ENCODE data around the gene FADS3. TPM values are rescaled to one million over a fixed set of nuclear protein-coding genes. Genes with fewer than 3 reads are reported as not detected.

Gene FADS3
- total and polyA plus RNA-seq, 2 donors (not counting 3 experiments of a cell fraction or from before 2014, with no cell fraction given): 216 to 346 TPM

DNA sequence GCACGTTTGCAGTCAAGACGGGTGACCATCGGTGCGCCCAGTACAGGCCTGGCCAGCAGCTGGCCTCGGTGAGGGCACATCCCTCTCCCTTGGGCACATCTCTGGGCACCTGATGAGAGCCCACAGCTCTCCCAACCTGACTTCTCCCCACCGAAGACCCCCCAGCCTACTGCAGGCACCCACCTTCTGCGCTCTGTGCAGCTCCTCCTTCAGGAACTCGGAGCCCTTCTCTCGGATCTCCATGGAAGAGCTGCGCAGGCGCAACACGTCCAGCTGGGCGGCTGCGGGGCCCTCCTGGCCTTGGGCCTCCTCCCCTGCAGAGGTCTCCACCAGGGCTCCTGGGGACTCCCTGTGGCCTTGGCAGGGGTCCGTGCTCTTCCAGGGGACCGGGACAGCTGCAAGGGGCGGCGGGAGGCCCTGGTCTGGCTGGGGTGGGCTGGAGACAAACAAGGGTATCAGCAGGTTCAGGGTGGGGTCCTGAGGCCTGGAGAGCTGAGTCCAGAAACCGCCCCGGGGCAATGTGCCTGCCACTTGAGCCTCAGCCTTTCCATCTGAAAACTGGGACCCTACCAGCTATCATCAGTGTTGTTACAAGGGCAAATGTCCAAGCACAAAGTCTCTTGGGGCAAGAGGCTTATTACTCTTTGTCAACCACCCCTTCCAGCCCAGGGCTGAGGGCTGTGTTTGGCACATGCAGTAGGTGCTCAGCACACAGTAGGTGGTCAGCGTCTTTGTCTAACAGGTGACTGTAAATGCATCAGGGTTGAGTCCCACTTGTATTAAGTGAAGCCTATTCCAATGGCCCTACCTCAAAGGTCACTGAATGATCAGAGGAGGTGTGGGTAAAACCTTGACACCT is 16.8 kb upstream of the FADS3 start:
- no peak overlapping the region for H3K4me2 ChIP-seq (ENCODE audit: insufficient read depth, low read length)
- DNase-seq (ENCODE audit: low read depth, low spot score) (no peak), FAIRE-seq (no peak)
- ChIA-PET POLR2A (no interaction called here), CTCF (interaction anchor here (0.9 to 16.0 kb wide), 8 partner anchors 9 to 201 kb away, joined by 3 to 416 read pairs (median 8); no protein-coding TSS in a partner anchor)
- dilution Hi-C loops (cut with MboI; ENCODE audit: extremely low pct_ligation_motif_present, low sequenced_read_pairs): no loop called here
- H3K79me2 ChIP-seq (ENCODE audit: control insufficient read depth, insufficient read depth, low read length): no peaks in the 10 kb centered on the region
- H4K20me1 ChIP-seq (replicated peaks; ENCODE audit: control insufficient read depth, extremely low read depth, insufficient read depth, low read length): no peaks in the 10 kb centered on the region
- intact Hi-C loops (cut with micrococcal nuclease): no loop called here
- H3K9ac ChIP-seq (replicated peaks; ENCODE audit: extremely low read depth, insufficient read depth, low read length): no peak overlapping the region
- H3K27ac ChIP-seq (ENCODE audit: insufficient read depth, low read depth, low read length): no peak overlapping the region
- no peaks in the 10 kb centered on the region for H3K27me3 ChIP-seq (ENCODE audit: control insufficient read depth in 2 of 2, insufficient read depth in 2 of 2, low read length in 2 of 2)
- no peaks in the 10 kb centered on the region for H3K9me3 ChIP-seq (replicated peaks; ENCODE audit: control insufficient read depth, insufficient read depth, low read length)
- H3K4me1 ChIP-seq (ENCODE audit: control insufficient read depth, extremely low read depth, insufficient read depth, low read length): no peaks in the 10 kb centered on the region
- H3K4me3 ChIP-seq (replicated peaks in 1 of 3; ENCODE audit: insufficient read depth in 1 of 3, low read depth in 1 of 3, low read length in 3 of 3): no peak overlapping the region
- no TSS peak for BruUV-seq (replicated peaks)
- no peak overlapping the region for H2AFZ ChIP-seq (ENCODE audit: low read depth, low read length)
- no peak for TF ChIP-seq JUN (IDR thresholded peaks at IDR 0.05; ENCODE audit: borderline replicate concordance, insufficient read depth, insufficient read length, low read depth)
- no peak for TF ChIP-seq MYC (IDR thresholded peaks at IDR 0.05; ENCODE audit: low read depth, low read length)
- TF ChIP-seq, protein P1, sequence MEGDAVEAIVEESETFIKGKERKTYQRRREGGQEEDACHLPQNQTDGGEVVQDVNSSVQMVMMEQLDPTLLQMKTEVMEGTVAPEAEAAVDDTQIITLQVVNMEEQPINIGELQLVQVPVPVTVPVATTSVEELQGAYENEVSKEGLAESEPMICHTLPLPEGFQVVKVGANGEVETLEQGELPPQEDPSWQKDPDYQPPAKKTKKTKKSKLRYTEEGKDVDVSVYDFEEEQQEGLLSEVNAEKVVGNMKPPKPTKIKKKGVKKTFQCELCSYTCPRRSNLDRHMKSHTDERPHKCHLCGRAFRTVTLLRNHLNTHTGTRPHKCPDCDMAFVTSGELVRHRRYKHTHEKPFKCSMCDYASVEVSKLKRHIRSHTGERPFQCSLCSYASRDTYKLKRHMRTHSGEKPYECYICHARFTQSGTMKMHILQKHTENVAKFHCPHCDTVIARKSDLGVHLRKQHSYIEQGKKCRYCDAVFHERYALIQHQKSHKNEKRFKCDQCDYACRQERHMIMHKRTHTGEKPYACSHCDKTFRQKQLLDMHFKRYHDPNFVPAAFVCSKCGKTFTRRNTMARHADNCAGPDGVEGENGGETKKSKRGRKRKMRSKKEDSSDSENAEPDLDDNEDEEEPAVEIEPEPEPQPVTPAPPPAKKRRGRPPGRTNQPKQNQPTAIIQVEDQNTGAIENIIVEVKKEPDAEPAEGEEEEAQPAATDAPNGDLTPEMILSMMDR (IDR thresholded peaks at IDR 0.05; ENCODE audit: extremely low read depth in 1 of 2, insufficient read depth in 1 of 2, low read depth in 1 of 2, low read length in 2 of 2): no peak
- TF ChIP-seq POLR2AphosphoS5 (IDR thresholded peaks at IDR 0.05; ENCODE audit: insufficient read depth, low read depth, low read length): no peak
- no peak for TF ChIP-seq EZH2 (IDR thresholded peaks at IDR 0.05; ENCODE audit: borderline replicate concordance, low read depth, low read length, severe bottlenecking)
- TF ChIP-seq, protein P2, sequence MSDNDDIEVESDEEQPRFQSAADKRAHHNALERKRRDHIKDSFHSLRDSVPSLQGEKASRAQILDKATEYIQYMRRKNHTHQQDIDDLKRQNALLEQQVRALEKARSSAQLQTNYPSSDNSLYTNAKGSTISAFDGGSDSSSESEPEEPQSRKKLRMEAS (IDR thresholded peaks at IDR 0.05; ENCODE audit: insufficient read depth, insufficient read length): no peak
- TF ChIP-seq POLR2A (IDR thresholded peaks at IDR 0.05; ENCODE audit: low read depth, low read length): no peak
- no peak for TF ChIP-seq GATA2 (IDR thresholded peaks at IDR 0.05; ENCODE audit: insufficient read depth, insufficient read length, low read depth, low read length)
- TF ChIP-seq FOS (IDR thresholded peaks at IDR 0.05; ENCODE audit: borderline replicate concordance, insufficient read depth, low read length): no peak
- no peaks in the 10 kb centered on the region for H3K9me1 ChIP-seq (replicated peaks; ENCODE audit: control insufficient read depth, extremely low read depth, insufficient read depth, low read length)
- no peaks in the 10 kb centered on the region for H3K36me3 ChIP-seq (ENCODE audit: control insufficient read depth in 2 of 2, extremely low read depth in 1 of 2, insufficient read depth in 2 of 2, low read length in 2 of 2)
